ENCODE measurements around the gene CCDC149.

Gene CCDC149

GRCh38 chr4:24856586-24856985 lies 56.3 kb downstream of the CCDC149 start:
- no peak for TF ChIP-seq CTCF (IDR thresholded peaks at IDR 0.05; ENCODE audit: low read depth, low read length)
- DNase-seq (ENCODE audit: extremely low read depth, low read depth) = no peak

- DNase-seq (ENCODE audit: extremely low read depth, low read depth) = no peak
- TF ChIP-seq CTCF (IDR thresholded peaks at IDR 0.05; ENCODE audit: low read depth, low read length) = no peak
Measured at GRCh38 chr4:24855741-24856140, 57.1 kb downstream of the CCDC149 start.

DNA sequence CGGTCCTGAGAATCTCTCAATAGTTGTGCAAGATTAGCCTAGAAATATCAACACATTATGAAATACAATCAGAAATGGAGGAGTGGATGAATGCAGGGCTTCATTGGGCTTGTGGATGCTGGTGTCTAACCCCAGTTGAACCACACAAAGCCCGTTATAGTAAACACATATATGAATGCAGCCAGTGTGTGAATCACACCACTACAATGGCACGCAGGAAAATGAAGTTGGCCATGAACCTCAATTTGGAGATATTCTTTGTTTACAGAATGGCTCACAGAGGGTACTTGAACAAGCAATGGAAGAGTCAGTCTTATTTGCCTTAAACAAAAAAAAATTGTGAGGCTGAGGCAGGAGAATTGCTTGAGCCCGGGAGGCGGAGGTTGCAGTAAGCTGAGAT lies 59.7 kb downstream of the CCDC149 start:
- no peak for DNase-seq (ENCODE audit: extremely low read depth, low read depth)
- no peak for TF ChIP-seq CTCF (IDR thresholded peaks at IDR 0.05; ENCODE audit: low read depth, low read length)

GRCh38 chr4:24850674-24851073 lies 62.2 kb downstream of the CCDC149 start:
- DNase-seq (ENCODE audit: extremely low read depth, low read depth) = peak; percentile 71
- no peak for TF ChIP-seq CTCF (IDR thresholded peaks at IDR 0.05; ENCODE audit: low read depth, low read length)

DNA sequence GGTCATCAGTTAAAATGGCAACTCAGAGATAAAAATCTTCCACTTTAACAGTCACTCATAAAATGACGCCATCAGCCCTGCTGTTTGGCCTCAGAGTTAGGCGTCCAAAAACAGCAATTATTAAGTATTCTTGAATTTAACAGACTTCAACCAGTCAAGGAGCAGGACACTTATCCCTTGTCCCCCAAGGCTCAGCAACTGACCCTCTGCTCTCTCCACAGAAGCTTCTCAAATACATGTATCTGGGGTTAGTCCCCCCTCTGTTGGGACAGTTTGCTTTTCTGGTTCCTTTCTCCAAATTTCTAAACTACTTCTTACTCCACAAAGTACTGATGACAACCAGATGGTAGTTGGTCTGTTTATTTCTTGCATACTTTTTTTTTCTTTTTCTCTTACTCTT lies 63.1 kb downstream of the CCDC149 start:
- no peak for TF ChIP-seq CTCF (IDR thresholded peaks at IDR 0.05; ENCODE audit: low read depth, low read length)
- no peak for DNase-seq (ENCODE audit: extremely low read depth, low read depth)

GRCh38 chr4:24849351-24849750 lies 63.5 kb downstream of the CCDC149 start:
- DNase-seq (ENCODE audit: extremely low read depth, low read depth) = no peak
- TF ChIP-seq CTCF (IDR thresholded peaks at IDR 0.05; ENCODE audit: low read depth, low read length) = no peak

- TF ChIP-seq CTCF (IDR thresholded peaks at IDR 0.05; ENCODE audit: low read depth, low read length) = no peak
- no peak for DNase-seq (ENCODE audit: extremely low read depth, low read depth)
Measured at GRCh38 chr4:24846716-24847115, 66.1 kb downstream of the CCDC149 start.

All from AG09319 (cell line).